ENCODE results near the gene FOXO3. TPM values are rescaled to one million over a fixed set of nuclear protein-coding genes. Genes with fewer than 3 reads are reported as not detected.
A peak's percentile ranks its signal among the peaks of the same experiment; 100 is the strongest.
"Not testable (repeated sequence)": the region's sequence is repeated elsewhere in the genome, so short reads cannot be mapped to it uniquely, and the experiment has no call there.

FOXO3 gene
- total RNA-seq, 1 donor from 2014 or later: 32.8 TPM

DNA sequence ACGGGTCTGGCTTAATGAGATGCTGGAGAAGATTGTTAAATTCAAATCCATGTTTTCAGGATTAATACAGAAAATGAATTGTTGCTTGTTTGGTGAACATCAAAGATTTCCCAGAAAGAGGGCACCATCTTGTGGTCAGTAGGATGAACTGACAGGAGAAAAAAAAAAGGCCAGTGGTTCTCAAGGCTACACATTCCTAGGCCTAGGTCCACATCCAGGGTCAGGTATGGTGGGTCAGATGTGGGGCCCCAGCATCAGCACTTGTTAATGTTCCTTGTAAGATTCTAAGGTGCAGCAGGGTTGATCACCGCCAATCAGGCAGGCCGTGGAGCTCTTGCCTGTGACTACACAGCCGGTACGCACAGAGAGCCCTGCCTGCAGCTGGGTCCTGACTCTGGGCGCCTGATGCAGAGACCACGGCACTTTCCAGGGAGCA, 34.0 kb upstream of the FOXO3 start:
- Mint-ChIP-seq H3K9me3 (no peaks in the 10 kb centered on the region), H3K27me3 (ENCODE audit: low read depth) (no peaks in the 10 kb centered on the region), H3K4me1 (peaks cover 10% of the 10 kb centered on the region), H3K36me3 (ENCODE audit: low read depth) (no peaks in the 10 kb centered on the region), H3K4me3 (no peak overlapping the region), H3K27ac (ENCODE audit: unreplicated experiment) (no peak overlapping the region)
- TF ChIP-seq, protein P1, sequence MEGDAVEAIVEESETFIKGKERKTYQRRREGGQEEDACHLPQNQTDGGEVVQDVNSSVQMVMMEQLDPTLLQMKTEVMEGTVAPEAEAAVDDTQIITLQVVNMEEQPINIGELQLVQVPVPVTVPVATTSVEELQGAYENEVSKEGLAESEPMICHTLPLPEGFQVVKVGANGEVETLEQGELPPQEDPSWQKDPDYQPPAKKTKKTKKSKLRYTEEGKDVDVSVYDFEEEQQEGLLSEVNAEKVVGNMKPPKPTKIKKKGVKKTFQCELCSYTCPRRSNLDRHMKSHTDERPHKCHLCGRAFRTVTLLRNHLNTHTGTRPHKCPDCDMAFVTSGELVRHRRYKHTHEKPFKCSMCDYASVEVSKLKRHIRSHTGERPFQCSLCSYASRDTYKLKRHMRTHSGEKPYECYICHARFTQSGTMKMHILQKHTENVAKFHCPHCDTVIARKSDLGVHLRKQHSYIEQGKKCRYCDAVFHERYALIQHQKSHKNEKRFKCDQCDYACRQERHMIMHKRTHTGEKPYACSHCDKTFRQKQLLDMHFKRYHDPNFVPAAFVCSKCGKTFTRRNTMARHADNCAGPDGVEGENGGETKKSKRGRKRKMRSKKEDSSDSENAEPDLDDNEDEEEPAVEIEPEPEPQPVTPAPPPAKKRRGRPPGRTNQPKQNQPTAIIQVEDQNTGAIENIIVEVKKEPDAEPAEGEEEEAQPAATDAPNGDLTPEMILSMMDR (conservative IDR thresholded peaks at IDR 0.05): peak; percentile 89
- DNase-seq (ENCODE audit: low read depth, low spot score): no peak

DNA sequence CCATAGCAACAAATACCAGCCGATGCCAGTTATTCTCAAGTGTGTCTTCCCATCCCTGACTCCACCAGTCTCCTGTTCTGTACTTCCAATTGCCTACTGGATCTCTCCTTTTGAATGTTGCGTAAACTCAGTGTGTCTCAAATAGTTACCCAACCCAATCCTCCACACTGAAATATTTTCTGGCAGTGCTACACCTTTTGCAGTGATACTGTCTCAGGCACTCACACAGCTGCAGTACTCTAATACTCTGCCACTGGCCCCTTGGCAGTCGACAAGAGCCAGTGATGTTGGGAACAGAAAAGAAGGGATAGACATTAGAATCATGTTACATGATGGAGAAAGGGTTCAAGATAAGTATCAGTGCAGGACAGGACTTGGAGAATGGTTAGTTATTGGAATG, 31.8 kb upstream of the FOXO3 start:
- Mint-ChIP-seq H3K36me3 (ENCODE audit: low read depth) (no peaks in the 10 kb centered on the region), H3K9me3 (no peaks in the 10 kb centered on the region), H3K27me3 (ENCODE audit: low read depth) (no peaks in the 10 kb centered on the region), H3K4me1 (peaks cover 10% of the 10 kb centered on the region), H3K4me3 (no peak overlapping the region), H3K27ac (ENCODE audit: unreplicated experiment) (no peak overlapping the region)
- TF ChIP-seq, protein P1 (conservative IDR thresholded peaks at IDR 0.05): no peak
- DNase-seq (ENCODE audit: low read depth, low spot score): no peak

DNA sequence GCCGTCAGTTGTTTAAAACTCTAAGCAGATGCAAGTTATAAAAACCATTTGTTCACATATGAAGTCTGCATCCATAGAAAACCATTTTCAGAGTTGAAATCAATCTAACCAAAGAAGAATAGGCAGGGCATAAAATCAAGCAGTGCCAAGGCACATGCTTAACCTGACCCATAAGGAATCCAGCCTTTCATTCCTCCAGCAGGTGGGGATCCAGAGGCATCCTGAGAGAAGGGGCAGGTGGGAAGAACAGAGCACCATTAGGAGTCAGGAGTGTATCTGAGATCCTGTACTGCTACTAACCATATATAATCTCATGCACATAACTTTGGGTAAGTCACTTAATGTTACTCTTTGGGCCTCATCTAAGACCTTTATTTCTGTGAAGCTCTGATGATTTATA, 29.4 kb upstream of the FOXO3 start:
- Mint-ChIP-seq H3K4me1 (no peaks in the 10 kb centered on the region), H3K9me3 (no peaks in the 10 kb centered on the region), H3K27me3 (ENCODE audit: low read depth) (peaks cover 2% of the 10 kb centered on the region), H3K36me3 (ENCODE audit: low read depth) (no peaks in the 10 kb centered on the region), H3K27ac (ENCODE audit: unreplicated experiment) (no peak overlapping the region), H3K4me3 (no peak overlapping the region)
- TF ChIP-seq, protein P1 (conservative IDR thresholded peaks at IDR 0.05): no peak
- DNase-seq (ENCODE audit: low read depth, low spot score): no peak

DNA sequence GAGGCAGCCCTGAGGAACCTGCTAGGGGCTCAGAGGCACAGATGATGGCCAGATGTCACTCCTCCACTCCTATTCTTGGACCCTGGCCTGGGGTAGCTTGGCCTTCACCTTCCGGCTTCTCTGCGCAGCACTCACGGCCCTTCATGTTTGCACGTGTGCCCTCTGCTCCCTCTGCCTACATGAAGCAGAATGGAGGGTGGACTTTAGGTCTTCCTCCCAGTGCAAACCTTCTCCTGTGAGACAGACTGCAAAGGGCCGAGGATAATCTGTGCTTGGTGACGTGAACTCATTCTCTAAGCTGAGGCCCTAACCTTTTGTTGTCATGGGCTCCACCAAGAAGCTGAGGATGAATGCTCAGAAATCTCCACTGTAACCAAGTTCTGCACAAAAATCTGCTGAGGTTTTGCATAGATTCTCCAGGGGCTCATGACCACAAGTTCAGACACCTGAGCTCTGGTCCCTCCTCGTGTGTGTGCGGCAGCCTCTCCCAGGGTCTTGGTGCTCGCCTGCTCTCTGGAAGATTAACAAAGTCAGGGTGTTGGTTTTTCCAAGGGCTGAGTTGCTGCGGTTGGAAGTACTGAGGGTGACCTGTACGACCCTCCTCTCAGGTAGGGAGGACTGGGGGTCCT, 25.5 kb upstream of the FOXO3 start:
- Mint-ChIP-seq H3K9me3 (peaks cover 4% of the 10 kb centered on the region), H3K27ac (ENCODE audit: unreplicated experiment) (peak overlapping the region; percentile 89), H3K36me3 (ENCODE audit: low read depth) (no peaks in the 10 kb centered on the region), H3K4me3 (no peak overlapping the region), H3K4me1 (peaks cover 14% of the 10 kb centered on the region), H3K27me3 (ENCODE audit: low read depth) (peaks cover 2% of the 10 kb centered on the region)
- TF ChIP-seq, protein P1 (conservative IDR thresholded peaks at IDR 0.05): no peak
- no peak for DNase-seq (ENCODE audit: low read depth, low spot score)

DNA sequence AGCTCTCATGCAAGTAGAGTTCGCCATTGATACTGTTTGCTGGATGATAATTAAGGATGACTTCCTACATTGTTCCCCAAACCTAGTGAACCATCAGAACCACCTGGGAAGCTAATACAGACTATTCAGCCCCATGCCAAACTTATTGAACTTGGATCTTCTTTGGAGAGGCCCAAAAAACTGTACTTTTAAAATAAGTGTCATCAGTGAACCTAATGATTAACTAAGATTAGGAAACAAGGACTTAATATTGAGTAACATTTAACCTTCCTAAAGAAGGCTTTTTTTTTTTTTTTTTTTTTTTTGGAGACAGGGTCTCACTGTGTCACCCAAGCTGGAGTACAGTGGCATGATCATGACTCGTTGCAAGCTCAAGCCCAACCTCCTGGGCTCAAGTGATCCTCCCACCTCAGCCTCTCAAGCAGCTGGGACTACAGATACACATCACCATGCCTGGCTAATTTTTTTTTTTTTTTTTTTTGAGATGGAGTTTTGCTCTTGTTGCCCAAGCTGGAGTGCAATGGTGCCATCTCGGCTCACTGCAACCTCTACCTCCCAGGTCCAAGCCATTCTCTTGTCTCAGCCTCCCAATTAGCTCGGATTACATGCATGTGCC, 24.7 kb upstream of the FOXO3 start:
- H3K4me3 Mint-ChIP-seq; H3K36me3 Mint-ChIP-seq (ENCODE audit: low read depth); H3K27ac Mint-ChIP-seq (ENCODE audit: unreplicated experiment); H3K27me3 Mint-ChIP-seq (ENCODE audit: low read depth); DNase-seq (ENCODE audit: low read depth, low spot score); H3K9me3 Mint-ChIP-seq: not testable (repeated sequence)
- H3K4me1 Mint-ChIP-seq: peaks cover 14% of the 10 kb centered on the region
